A549 (cell line): ENCODE measurements around the gene RIMOC1.

ENCODE experiments used
- POLR2A ChIP-seq: IDR thresholded peaks from 2 replicates; pipeline ENCODE4 v1.6.1; 2012; ENCODE audit warnings: mild to moderate bottlenecking, low read length
- RAD21 ChIP-seq, 2 experiments: fragments of >200 bp in 1 of 2; sonication (Bioruptor Twin) in 1 of 2; formaldehyde crosslinking in 1 of 2; IDR thresholded peaks in 1 of 2; conservative IDR thresholded peaks in 1 of 2; 2 replicates in 1 of 2; 3 replicates in 1 of 2; pipeline ENCODE4 v1.6.1; 2012 to 2018; ENCODE audit warnings: inconsistent platforms in 1 of 2
- TF ChIP-seq, protein P1 (sequence below): fragments of >200 bp; sonication (Bioruptor Twin); formaldehyde crosslinking; IDR thresholded peaks from 3 replicates; pipeline ENCODE4 v1.5.1; 2016

DNA sequence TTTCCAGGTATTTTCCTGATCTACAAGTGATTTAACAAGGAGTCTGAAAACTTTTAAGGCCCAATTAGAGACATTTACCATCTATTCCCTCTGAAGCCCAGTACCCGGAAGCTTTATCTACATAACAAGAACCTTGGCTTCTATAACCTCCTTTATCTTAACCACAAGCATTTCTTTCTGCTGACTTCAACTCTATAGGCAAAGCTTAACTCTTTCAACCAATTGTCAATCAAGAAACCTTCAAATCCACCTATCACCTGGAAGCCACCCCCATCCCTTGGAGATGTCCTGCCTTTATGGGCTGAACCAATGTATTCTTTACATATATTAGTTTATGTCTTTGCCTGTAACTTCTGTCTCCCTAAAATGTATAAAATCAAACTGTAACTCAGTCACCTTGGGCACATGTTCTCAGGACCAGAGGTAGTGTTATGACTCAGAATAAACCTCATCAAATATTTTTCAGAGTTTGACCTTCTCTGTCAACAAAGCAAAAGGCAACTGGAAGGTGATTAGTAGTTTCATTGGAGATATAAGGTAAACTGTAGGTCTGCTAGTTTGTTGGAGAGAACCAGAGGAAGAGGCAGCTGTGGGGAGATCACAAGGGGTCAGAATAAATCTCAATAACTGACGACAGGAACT, 13.0 kb upstream of the RIMOC1 start:
- TF ChIP-seq, protein P1, sequence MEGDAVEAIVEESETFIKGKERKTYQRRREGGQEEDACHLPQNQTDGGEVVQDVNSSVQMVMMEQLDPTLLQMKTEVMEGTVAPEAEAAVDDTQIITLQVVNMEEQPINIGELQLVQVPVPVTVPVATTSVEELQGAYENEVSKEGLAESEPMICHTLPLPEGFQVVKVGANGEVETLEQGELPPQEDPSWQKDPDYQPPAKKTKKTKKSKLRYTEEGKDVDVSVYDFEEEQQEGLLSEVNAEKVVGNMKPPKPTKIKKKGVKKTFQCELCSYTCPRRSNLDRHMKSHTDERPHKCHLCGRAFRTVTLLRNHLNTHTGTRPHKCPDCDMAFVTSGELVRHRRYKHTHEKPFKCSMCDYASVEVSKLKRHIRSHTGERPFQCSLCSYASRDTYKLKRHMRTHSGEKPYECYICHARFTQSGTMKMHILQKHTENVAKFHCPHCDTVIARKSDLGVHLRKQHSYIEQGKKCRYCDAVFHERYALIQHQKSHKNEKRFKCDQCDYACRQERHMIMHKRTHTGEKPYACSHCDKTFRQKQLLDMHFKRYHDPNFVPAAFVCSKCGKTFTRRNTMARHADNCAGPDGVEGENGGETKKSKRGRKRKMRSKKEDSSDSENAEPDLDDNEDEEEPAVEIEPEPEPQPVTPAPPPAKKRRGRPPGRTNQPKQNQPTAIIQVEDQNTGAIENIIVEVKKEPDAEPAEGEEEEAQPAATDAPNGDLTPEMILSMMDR: no peak
- TF ChIP-seq RAD21 (conservative IDR thresholded peaks at IDR 0.05 in 1 of 2, IDR thresholded peaks at IDR 0.05 in 1 of 2) (no peak), POLR2A (no peak)
